Epithelial cell of proximal tubule (primary cell): ENCODE data around the gene TFF2. TPM values are rescaled to one million over a fixed set of nuclear protein-coding genes. Genes with fewer than 3 reads are reported as not detected.

Source experiments
- DNase-seq: peaks from one replicate; pipeline ENCODE4 v3.0.0-alpha.2; 2011; ENCODE audit warnings: low read depth
- H3K4me3 ChIP-seq: 2 replicates; pipeline ENCODE4 v1.5.1; 2011; ENCODE audit warnings: low read depth, mild to moderate bottlenecking, low read length
- CTCF ChIP-seq: conservative IDR thresholded peaks from 2 replicates; pipeline ENCODE4 v1.5.1; 2012; ENCODE audit warnings: low read depth, mild to moderate bottlenecking, low read length
- total RNA-seq: library from RNA; depleted of rRNA; stranded (reverse); fragments of >200 nt; gene quantifications from 2 replicates; pipeline ENCODE4 v1.2.3, GENCODE V29; 2015

Gene TFF2
- total RNA-seq, 1 donor from 2014 or later: not detected

DNA sequence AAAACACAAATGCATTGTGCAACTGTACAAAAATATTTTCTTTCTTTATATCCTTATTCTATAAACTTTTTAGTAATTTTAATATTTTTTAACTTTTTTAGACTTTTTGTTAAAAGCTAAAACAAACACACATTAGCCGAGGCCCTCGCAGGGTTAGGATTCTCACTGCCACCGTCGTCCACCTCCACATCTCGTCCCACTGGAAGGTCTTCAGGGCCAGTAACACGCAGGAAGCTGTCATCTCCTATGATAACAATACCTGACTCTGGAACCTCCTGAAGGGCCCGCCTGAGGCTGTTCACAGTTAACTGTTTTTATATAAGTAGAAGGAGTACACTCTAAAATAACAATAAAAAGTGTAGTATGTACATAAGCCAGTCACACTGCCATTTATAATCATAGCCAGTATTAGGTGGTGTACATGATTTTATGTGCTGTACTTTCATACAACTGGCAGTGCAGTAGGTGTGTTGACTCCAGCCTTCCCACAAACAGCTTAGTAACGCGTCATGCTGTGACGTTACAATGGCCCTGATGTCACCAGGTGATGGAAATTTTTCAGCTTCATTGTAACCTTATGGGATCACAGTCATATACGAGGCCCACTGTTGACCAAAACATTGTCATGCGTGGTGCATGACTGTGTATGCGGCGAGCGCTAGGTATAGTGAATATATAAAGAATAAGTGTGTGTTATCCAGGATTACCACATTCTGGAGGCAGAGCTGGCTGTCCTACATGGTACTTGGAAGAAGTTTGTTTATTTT lies 8.8 kb downstream of the TFF2 start:
- no peak for TF ChIP-seq CTCF
- DNase-seq: no peak
- no peak overlapping the region for H3K4me3 ChIP-seq

DNA sequence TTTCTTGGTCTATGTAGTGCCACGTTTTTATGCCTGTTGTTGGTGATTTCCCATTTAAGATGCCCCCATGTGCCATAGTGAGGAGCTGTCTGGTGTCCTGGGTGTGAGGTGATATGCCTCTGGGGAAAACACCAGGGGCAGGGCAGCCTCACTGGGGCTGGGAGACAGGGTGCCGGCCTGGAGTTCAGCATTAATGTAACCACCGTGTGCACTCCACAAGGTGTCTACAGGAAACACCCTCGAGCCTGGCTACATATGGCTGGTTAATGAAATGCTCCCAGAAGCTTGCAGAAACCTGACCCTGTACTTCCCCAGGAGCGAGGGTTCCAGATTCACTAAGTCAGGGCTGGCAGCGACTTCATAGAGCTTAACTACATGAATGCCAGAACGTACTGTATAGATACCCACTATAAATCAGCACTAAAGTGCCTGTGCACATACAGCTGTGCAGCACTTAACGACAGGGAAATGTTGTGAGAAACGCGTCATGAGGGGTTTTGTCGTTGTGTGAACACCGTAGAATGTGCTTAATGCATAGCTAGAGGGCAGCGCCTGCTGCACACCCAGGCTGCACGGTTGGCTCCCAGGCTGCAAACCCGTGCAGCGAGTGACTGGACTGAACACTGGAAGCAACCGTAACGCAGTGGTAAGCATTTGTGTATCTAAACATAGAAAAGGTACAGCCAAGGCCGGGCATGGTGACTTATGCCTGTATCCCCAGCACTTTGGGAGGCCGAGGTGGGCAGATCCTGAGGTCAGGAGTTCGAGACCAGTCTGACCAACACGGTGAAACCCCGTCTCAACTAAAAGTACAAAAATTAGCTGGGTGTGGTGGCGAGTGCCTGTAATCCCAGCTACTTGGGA lies 10.4 kb downstream of the TFF2 start:
- no peak overlapping the region for H3K4me3 ChIP-seq
- DNase-seq: no peak
- no peak for TF ChIP-seq CTCF

DNA sequence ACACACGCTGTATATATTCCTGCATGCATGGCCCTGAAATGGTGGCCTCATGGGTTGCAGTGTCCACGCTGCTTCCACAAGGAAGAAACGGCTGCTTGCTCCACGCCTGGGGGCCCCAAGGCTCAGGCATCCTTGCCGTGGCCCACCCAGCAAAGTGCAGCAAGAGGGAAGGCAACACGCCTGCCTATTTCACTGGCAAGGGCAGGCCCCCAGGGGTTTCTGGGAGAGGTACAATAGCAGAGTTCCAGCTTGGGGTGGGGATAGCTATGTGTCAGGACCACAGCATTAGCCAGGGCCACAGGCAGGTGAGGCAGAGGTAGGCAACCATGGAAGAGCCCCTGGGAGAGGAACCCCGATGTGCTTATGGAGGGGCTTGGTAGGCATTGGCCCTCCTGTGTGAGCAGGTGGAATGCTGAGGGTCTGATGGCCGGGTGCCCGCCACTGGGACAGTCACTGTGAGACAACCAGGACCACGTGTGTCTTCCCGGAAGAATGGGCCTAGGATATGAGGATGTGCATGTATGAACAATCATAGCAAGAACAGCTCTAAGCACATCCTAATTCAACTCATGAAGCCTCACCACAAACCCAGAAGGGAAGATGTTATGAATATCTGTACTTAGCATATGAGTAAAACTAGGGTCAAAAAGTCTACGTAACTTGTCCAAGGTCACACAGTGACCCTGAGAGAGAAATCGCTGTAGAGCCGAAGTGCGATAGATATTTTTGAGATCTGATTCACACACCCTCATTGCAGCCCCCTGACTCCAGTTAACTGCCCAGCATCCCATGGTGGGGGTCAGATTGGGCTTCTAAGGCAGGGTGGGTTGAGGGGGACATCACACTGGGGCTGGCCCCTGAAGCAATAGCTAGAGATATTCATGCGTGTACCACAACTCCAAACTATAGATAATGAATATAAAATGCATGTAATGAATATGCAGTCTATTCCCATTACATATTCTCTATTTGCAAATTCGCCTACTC lies 11.8 kb downstream of the TFF2 start:
- no peak overlapping the region for H3K4me3 ChIP-seq
- TF ChIP-seq CTCF: no peak
- no peak for DNase-seq

DNA sequence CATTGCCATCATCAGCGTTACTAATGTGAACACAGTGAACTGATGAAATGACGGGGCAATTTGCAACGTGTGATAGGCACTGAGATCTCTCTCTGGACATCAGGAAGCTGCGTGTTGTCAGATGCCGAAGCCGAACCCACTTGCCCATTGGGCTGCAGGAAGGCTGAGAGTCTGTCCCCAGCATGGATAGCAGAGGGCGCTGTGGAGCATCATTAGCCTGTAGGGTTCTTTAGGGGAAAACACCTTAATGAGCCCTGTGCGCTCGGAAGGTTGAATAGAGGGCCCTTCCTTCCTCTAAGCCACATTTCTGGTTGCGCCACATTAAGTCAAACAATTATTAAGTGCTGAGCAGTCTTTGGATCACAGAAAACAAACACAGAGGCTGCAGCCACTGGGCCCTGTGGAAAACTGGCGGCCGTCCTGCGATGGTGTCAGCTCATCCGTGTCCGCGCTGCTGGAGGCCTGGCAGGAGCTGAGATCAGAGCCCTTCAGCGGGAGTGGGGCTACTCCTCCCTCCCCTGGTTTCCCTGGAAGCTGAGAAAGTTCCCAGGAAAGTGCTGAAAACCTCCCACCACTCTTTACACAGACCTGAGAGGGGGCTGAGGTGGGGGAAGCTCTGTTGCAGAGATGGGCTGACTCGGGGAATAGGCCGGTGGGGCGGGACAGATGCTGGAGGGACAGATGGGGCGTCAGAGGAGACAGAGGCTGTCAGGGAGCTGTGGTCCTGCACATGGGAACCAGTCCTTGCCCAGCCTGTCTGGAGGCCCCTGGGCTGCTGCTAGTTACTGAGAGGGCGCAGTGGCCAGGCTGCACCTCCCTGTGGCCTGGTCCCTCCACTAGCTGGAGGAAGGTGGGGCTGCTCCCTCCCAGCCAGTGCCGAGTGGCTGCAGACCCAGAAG lies 12.7 kb downstream of the TFF2 start:
- DNase-seq: peak; percentile 68
- no peak overlapping the region for H3K4me3 ChIP-seq
- peak; percentile 93 for TF ChIP-seq CTCF

DNA sequence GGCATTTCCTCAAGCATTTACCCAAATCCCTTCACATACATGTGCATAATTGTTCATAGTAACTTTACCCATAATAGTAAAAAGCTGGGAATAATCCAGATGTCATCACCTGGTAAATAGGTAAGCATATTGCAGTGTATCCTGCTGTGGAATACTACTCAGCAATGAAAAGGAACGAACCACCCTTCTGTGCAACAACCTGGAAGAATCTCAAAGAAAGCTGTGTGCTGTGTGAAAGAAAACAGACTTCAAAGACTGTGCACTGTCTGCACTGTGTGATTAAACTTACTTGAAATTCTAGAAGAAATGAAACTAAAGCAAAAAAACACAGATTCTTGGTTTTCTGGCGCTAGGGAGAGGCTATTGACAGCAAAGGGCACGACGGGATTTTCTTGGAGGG lies 13.5 kb downstream of the TFF2 start:
- H3K4me3 ChIP-seq: no peak overlapping the region
- DNase-seq: no peak
- no peak for TF ChIP-seq CTCF

GRCh38 chr21:42336054-42336453 lies 14.7 kb downstream of the TFF2 start:
- DNase-seq: no peak
- no peak overlapping the region for H3K4me3 ChIP-seq
- no peak for TF ChIP-seq CTCF
